ENCODE measurements around the gene ASB4. TPM values are rescaled to one million over a fixed set of nuclear protein-coding genes. Genes with fewer than 3 reads are reported as not detected.

Gene ASB4
- polyA plus RNA-seq (2011; rRNA removed): 3.1 TPM in 2 replicates
- polyA plus RNA-seq (2012; cell fraction: cytosol; rRNA removed): 0.46 and 0.52 TPM in 2 replicates
- 0.32 and 0.47 TPM in 2 replicates for polyA plus RNA-seq (2012; cell fraction: nucleus; rRNA removed)
- 0.80 to 1.4 TPM (median 1.00 TPM) in 3 replicates for polyA plus RNA-seq (2017; fragmentation: RNase III; extraction: RNeasy Plus Mini Kit Qiagen cat#74134 plus additional on column Dnase treatment)
- 2.9 and 4.2 TPM in 2 replicates for polyA minus RNA-seq (2011; rRNA and poly(A)+ RNA removed)

- TF ChIP-seq TFCP2L1 (CRISPR knock-in tag; IDR thresholded peaks at IDR 0.05) (no peak), SMC3 (IDR thresholded peaks at IDR 0.05) (no peak), SREBF2 (IDR thresholded peaks at IDR 0.05) (no peak), ZC3H11A (IDR thresholded peaks at IDR 0.05) (no peak)
- 0 out of 6 replicates have a peak, but pooled peaks of 1 of the 2 experiments have one; percentile 20 for ATAC-seq
- Histone ChIP-seq H3K9me3 (no peaks in the 10 kb centered on the region), H3K4me2 (peak within 1 kb of the TSS; percentile 69), H3K4me1 (peaks cover 24% of the 10 kb centered on the region; the same call in 2 of the 3 replicates), H3K27ac (peak within 1 kb of the TSS; percentile 7 to 32; a peak in 3 of 6 replicates), H3K4me3 (peak within 1 kb of the TSS; percentile 16; the same call in 1 of the 3 replicates)
- DNase-seq (ENCODE audit: low read depth in 1 of 2, low spot score in 1 of 2): no peak
- 55% methylated on average over 12 of the region's 12 CpGs for WGBS (ENCODE audit: missing lambda C conversion rate)
- no peak for FAIRE-seq
- CTCF ChIA-PET: interaction anchor here (0.9 to 5.6 kb wide), 7 partner anchors 9 to 202 kb away, joined by 3 to 30 read pairs (median 3); partner anchors contain the start of genes PON2 and PON3
- POLR2A ChIA-PET: interaction anchor here (1.5 kb wide), 1 partner anchor 15 kb away, joined by 6 read pairs; no protein-coding TSS in a partner anchor
These were observed at the start of gene ASB4 for GRCh38 chr7:95485391-95486123. Gene ASB4 (plus strand): TSS chr7:95485943. CDS start chr7:95485972, 29 bp downstream.

DNA sequence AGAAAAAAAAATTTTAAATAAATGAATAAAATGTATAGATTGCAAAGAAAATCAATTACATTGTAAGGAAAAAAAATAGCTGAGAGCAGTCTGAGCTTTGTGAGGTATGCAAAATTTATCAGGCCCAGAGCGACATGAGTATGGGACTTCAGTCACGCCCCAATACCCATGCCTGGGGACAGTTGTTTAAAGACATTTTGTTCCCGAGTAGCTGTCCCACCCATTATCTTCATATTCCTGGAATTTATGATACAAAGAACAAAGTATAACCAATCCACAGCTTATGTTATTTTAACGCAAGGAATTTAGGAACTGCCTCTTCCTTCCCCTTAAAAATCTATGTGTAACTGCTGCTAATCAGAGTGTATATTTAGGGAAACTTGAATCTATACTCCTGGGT is 49.3 kb upstream of the ASB4 start:
- Histone ChIP-seq H3K9me3 (no peaks in the 10 kb centered on the region), H3K4me3 (peak overlapping the region; percentile 65; the same call in 1 of the 3 replicates), H3K4me2 (peak overlapping the region; percentile 90), H3K27ac (peak overlapping the region; percentile 96 to 98), H3K4me1 (peaks cover 81% of the 10 kb centered on the region)
- POLR2A ChIA-PET: interaction anchor here (1.9 to 3.0 kb wide), 4 partner anchors 34 to 41 kb away, joined by 4 to 20 read pairs (median 12); partner anchors contain the start of gene PON3
- CTCF ChIA-PET: interaction anchor here (1.0 to 3.5 kb wide), 6 partner anchors 37 to 250 kb away, joined by 3 to 32 read pairs (median 4); partner anchors contain the start of gene PON3
- FAIRE-seq (no peak), ATAC-seq (no peak), DNase-seq (ENCODE audit: low read depth in 1 of 2, low spot score in 1 of 2) (peak in 1 of 2 experiments; percentile 70)
- 5% methylated on average over 4 of the region's 4 CpGs for WGBS (ENCODE audit: missing lambda C conversion rate)
- TF ChIP-seq CHD4 (IDR thresholded peaks at IDR 0.05; ENCODE audit: borderline replicate concordance) (no peak), CBX8 (IDR thresholded peaks at IDR 0.05) (no peak), HES2 (IDR thresholded peaks at IDR 0.05) (no peak), SREBF2 (IDR thresholded peaks at IDR 0.05) (no peak), RCOR1 (IDR thresholded peaks at IDR 0.05; ENCODE audit: low read depth, low read length) (no peak), EP300 (IDR thresholded peaks at IDR 0.05) (no peak), TFCP2L1 (CRISPR knock-in tag; IDR thresholded peaks at IDR 0.05) (no peak), RAD21 (conservative IDR thresholded peaks at IDR 0.05 in 1 of 2, IDR thresholded peaks at IDR 0.05 in 1 of 2) (no peak), RARB (CRISPR knock-in tag; IDR thresholded peaks at IDR 0.05) (no peak), EHF (CRISPR knock-in tag; IDR thresholded peaks at IDR 0.05) (no peak)
- TF ChIP-seq, protein P1, sequence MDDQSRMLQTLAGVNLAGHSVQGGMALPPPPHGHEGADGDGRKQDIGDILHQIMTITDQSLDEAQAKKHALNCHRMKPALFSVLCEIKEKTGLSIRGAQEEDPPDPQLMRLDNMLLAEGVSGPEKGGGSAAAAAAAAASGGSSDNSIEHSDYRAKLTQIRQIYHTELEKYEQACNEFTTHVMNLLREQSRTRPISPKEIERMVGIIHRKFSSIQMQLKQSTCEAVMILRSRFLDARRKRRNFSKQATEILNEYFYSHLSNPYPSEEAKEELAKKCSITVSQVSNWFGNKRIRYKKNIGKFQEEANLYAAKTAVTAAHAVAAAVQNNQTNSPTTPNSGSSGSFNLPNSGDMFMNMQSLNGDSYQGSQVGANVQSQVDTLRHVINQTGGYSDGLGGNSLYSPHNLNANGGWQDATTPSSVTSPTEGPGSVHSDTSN (IDR thresholded peaks at IDR 0.05): no peak

DNA sequence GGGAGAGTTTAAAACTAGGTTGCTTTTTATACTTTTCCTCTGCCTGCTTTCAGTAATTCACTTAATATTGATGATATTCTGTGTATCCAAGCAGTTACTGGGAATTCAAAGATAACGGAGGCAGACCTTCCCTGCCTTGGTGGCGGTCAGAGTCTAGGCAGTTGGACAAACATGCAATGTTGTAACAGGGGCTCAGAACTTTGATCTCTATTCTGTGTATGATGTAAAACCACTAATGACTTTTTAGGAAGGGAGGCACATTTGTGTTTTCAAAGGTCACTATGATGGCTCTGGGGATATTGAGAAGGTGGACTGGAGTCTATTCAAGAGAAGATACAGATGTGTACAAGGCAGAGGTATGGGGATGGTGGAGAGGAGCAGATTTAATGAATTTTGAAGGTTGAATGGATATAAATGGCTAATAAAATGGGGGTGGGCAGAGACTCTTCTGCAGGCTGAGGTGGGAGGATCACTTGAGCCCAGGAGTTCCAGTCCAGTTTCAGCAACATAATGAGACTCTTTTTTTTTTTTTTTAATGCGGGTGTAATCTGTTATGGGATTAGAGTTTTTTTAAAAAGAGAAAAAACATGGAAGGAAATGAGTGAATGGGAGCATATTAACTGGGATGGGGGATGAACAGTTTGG is 45.2 kb upstream of the ASB4 start:
- CTCF ChIA-PET: interaction anchor here (1.0 to 2.3 kb wide), 2 partner anchors 12 to 36 kb away, joined by 3 to 11 read pairs; no protein-coding TSS in a partner anchor
- 13% methylated on average over 3 of the region's 3 CpGs for WGBS (ENCODE audit: missing lambda C conversion rate)
- POLR2A ChIA-PET: interaction anchor here (0.6 to 1.9 kb wide), 10 partner anchors 10 to 94 kb away, joined by 3 to 12 read pairs (median 6); partner anchors contain the start of gene PON3
- Histone ChIP-seq H3K4me3 (no peak overlapping the region), H3K27ac (peak overlapping the region; percentile 95 to 98), H3K4me2 (peak overlapping the region; percentile 77), H3K4me1 (peaks cover 82% of the 10 kb centered on the region), H3K9me3 (no peaks in the 10 kb centered on the region)
- FAIRE-seq: peak; percentile 49
- peak in 1 of 2 experiments; percentile 84 for DNase-seq (ENCODE audit: low read depth in 1 of 2, low spot score in 1 of 2)
- peak; percentile 55 to 70 for ATAC-seq
- TF ChIP-seq KDM5A (IDR thresholded peaks at IDR 0.05) (no peak), RAD21 (conservative IDR thresholded peaks at IDR 0.05 in 1 of 2, IDR thresholded peaks at IDR 0.05 in 1 of 2) (peak in 1 of 2 experiments; percentile 47; a peak in 2 of 5 replicates), CEBPB (IDR thresholded peaks at IDR 0.05) (peak; percentile 79 to 91), HES2 (IDR thresholded peaks at IDR 0.05) (peak; percentile 58; the same call in 1 of the 2 replicates), JUN (IDR thresholded peaks at IDR 0.05) (peak; percentile 26 to 63; a peak in 2 of 5 replicates), FOSB (CRISPR knock-in tag; IDR thresholded peaks at IDR 0.05) (no peak), FOSL2 (IDR thresholded peaks at IDR 0.05) (no peak), FOSL2 (CRISPR knock-in tag; IDR thresholded peaks at IDR 0.05) (peak; percentile 20; the same call in 1 of the 2 replicates), FOXS1 (CRISPR knock-in tag; IDR thresholded peaks at IDR 0.05) (no peak), HOXB13 (CRISPR knock-in tag; IDR thresholded peaks at IDR 0.05; ENCODE audit: low read depth) (peak; percentile 74), GATA3 (IDR thresholded peaks at IDR 0.05; ENCODE audit: borderline replicate concordance) (peak; percentile 76), ELK1 (IDR thresholded peaks at IDR 0.05; ENCODE audit: low read depth, low read length) (no peak), EP300 (IDR thresholded peaks at IDR 0.05) (peak; percentile 92; a peak in 4 of 5 replicates), JUNB (IDR thresholded peaks at IDR 0.05) (peak; percentile 62), NPAS2 (CRISPR knock-in tag; IDR thresholded peaks at IDR 0.05; ENCODE audit: borderline replicate concordance) (no peak)
- TF ChIP-seq, protein P2, sequence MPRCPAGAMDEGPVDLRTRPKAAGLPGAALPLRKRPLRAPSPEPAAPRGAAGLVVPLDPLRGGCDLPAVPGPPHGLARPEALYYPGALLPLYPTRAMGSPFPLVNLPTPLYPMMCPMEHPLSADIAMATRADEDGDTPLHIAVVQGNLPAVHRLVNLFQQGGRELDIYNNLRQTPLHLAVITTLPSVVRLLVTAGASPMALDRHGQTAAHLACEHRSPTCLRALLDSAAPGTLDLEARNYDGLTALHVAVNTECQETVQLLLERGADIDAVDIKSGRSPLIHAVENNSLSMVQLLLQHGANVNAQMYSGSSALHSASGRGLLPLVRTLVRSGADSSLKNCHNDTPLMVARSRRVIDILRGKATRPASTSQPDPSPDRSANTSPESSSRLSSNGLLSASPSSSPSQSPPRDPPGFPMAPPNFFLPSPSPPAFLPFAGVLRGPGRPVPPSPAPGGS (IDR thresholded peaks at IDR 0.05): peak; percentile 75; the same call in 2 of the 3 replicates
